Stimulated activated CD4-positive, alpha-beta T cell treated with anti-CD3 and anti-CD28 coated beads, Interleukin-1b, Interleukin-23, amount 100 ng/mL, for 4 hours (primary cell): ENCODE measurements around the gene ZSCAN20.

Experiments used
- DNase-seq, 2 donors: peaks; one replicate each; pipeline ENCODE4 v3.0.0-alpha.2; 2020; ENCODE audit warnings: low read depth in 2 of 2

ZSCAN20 gene

DNA sequence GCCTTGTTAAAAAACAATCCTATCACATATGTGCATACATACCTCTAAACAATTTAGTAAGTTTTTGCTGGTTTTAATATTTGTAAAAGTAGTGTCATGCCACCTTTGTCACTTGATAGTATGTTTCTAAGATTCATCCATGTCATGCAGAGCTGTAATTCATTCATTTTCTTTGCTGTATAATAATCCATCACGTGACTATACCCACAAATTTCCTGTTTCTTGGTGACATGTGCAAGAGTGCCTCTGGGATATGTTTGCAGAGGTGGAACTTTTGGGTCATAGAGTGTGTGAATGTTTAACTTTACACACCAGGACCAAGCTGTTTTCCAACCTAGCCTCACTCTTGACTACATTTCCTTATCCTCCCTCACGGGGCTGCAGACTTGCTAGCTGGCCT, 62.9 kb downstream of the ZSCAN20 start:
- DNase-seq = no peak

DNA sequence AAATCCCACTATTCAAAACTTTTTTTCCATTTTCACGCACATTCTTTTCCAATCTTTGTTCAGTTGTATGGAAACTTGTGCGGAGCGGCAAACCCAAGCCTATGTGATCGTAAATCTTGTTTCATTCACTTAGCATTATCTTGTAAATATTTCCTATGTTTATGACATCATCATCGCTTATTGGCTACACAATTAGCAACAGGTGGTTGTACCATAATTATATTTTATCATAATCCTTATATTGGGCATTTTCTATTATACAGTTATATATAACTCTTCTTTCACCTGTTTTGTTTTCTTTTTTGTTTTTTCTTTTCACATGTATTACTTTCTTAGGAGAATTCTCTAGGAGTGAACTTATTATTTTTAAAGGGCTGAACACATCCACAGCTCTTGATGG, 65.4 kb downstream of the ZSCAN20 start:
- DNase-seq = no peak

DNA sequence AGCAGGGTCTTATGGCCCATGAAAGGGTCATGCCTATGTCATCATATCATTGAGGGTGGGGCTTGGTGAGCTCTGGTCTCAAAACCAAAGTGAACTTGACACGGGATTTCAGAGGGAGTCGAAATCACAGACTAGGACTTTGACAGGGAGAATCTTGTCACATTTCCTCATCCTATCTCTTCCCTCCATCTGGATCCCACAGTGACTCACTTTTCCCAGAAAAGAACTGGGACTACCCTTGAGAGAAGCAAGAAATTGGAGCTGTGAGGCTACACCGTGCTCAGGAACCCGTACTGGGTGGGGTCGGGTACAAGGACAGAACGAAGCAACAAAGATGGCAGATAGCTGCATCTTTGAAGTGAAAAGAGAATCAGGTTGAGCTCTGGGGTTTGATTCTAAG, 69.5 kb downstream of the ZSCAN20 start:
- DNase-seq = no peak
